H1 (cell line): ENCODE measurements around the gene SEC22C. TPM values are rescaled to one million over a fixed set of nuclear protein-coding genes. Genes with fewer than 3 reads are reported as not detected.

Experiments
- CTCF ChIA-PET: fragments of 300-600 bp; sonication (Branson Sonifier 250); formaldehyde crosslinking; loops from one replicate; lab custom pipeline; 2021; ENCODE audit not compliant: partially characterized antibody; lab: Charles Lee
- POLR2A ChIA-PET: fragments of 300-600 bp; sonication (Branson Sonifier 250); formaldehyde crosslinking; loops from one replicate; lab custom pipeline; 2021; ENCODE audit warnings: inconsistent platforms; ENCODE audit not compliant: partially characterized antibody; lab: Charles Lee
- DNase-seq, 2 experiments: peaks; one replicate each; pipeline versions ENCODE4 v3.0.0 to v3.0.0-alpha.2; 2010 to 2022; ENCODE audit warnings: low spot score in 2 of 2, low read depth in 1 of 2, mixed read lengths in 1 of 2
- FAIRE-seq: peaks from 2 replicates; lab custom pipeline; 2011; peaks lifted over from hg19 to GRCh38; lab: Jason Lieb, UNC
- H2AFZ ChIP-seq: 2 replicates; pipeline ENCODE4 v1.8.1; 2012; ENCODE audit warnings: low read length, inconsistent platforms
- H2AK5ac ChIP-seq: 2 replicates; pipeline ENCODE4 v1.6.1; 2013; ENCODE audit warnings: low read depth, low read length
- H2BK120ac ChIP-seq: replicated peaks from 2 replicates; pipeline ENCODE3; 2013; ENCODE audit warnings: low read depth, low read length, inconsistent platforms
- H2BK12ac ChIP-seq: 2 replicates; pipeline ENCODE4 v1.6.1; 2013; ENCODE audit warnings: low read depth, low read length
- H2BK15ac ChIP-seq: 2 replicates; pipeline ENCODE4 v1.6.1; 2013; ENCODE audit warnings: low read length
- H2BK20ac ChIP-seq: 2 replicates; pipeline ENCODE4 v1.6.1; 2013; ENCODE audit warnings: low read length
- H2BK5ac ChIP-seq: 2 replicates; pipeline ENCODE4 v1.6.1; 2013; ENCODE audit warnings: low read depth, low read length
- H3K14ac ChIP-seq: 2 replicates; pipeline ENCODE4 v1.6.1; 2013; ENCODE audit warnings: inconsistent platforms; ENCODE audit not compliant: insufficient read length
- H3K18ac ChIP-seq: 2 replicates; pipeline ENCODE4 v1.6.1; 2013; ENCODE audit warnings: low read length; ENCODE audit errors: extremely low read depth
- H3K23ac ChIP-seq: 2 replicates; pipeline ENCODE4 v1.6.1; 2013; ENCODE audit warnings: inconsistent platforms; ENCODE audit not compliant: insufficient read length
- H3K23me2 ChIP-seq: 2 replicates; pipeline ENCODE4 v1.6.1; 2013; ENCODE audit warnings: low read depth, low read length
- H3K27ac ChIP-seq: 2 replicates; pipeline ENCODE4 v1.6.1; 2011; ENCODE audit warnings: low read depth, low read length, inconsistent platforms
- H3K27me3 ChIP-seq, 4 experiments: replicated peaks in 1 of 4; 1 replicate in 1 of 4; 2 replicates in 3 of 4; pipeline versions ENCODE4 v1.6.1 to v1.8.1; 2011 to 2013; ENCODE audit warnings: low read length in 3 of 4, mild to moderate bottlenecking in 3 of 4, inconsistent platforms in 2 of 4, mixed read lengths in 2 of 4, moderate library complexity in 1 of 4; ENCODE audit not compliant: control insufficient read depth in 3 of 4, insufficient read depth in 3 of 4; ENCODE audit errors: extremely low read depth in 1 of 4
- H3K36me3 ChIP-seq, 4 experiments: 2 replicates each; pipeline versions ENCODE4 v1.6.1 to v1.8.1; 2011 to 2013; ENCODE audit warnings: mild to moderate bottlenecking in 4 of 4, low read length in 3 of 4, moderate library complexity in 2 of 4, control low read depth in 1 of 4, inconsistent platforms in 1 of 4; ENCODE audit not compliant: insufficient read depth in 4 of 4, control insufficient read depth in 2 of 4
- H3K4ac ChIP-seq: replicated peaks from 2 replicates; pipeline ENCODE3; 2013; ENCODE audit warnings: low read length, low read depth, mixed read lengths, inconsistent platforms; ENCODE audit not compliant: insufficient read length
- H3K4me1 ChIP-seq, 4 experiments: replicated peaks in 1 of 4; 1 replicate in 1 of 4; 2 replicates in 3 of 4; pipeline versions ENCODE4 v1.6.1 to v1.8.1; 2011 to 2013; ENCODE audit warnings: low read length in 3 of 4, inconsistent platforms in 2 of 4, mixed read lengths in 1 of 4; ENCODE audit not compliant: insufficient read depth in 4 of 4, control insufficient read depth in 3 of 4
- H3K4me2 ChIP-seq, 2 experiments: 2 replicates each; pipeline versions ENCODE4 v1.6.1 to v1.8.1; 2011 to 2013; ENCODE audit warnings: low read depth in 2 of 2, low read length in 2 of 2, control low read depth in 1 of 2, inconsistent platforms in 1 of 2, mild to moderate bottlenecking in 1 of 2; ENCODE audit not compliant: insufficient read depth in 1 of 2
- H3K4me3 ChIP-seq, 4 experiments: fragments of 200-600, 300-600 bp in 1 of 4; sonication (generic), shearing (Covaris generic), sonication (Bioruptor Twin) in 1 of 4; 2 replicates each; pipeline versions ENCODE4 v1.5.1 to v1.8.1; 2011 to 2016; ENCODE audit warnings: low read length in 4 of 4, low read depth in 3 of 4, control low read depth in 2 of 4, inconsistent platforms in 2 of 4, mild to moderate bottlenecking in 2 of 4, mixed read lengths in 1 of 4, moderate library complexity in 1 of 4; ENCODE audit not compliant: insufficient read depth in 2 of 4; ENCODE audit errors: extremely low read depth in 1 of 4
- H3K56ac ChIP-seq: replicated peaks from 2 replicates; pipeline ENCODE3; 2013; ENCODE audit warnings: low read depth, mild to moderate bottlenecking, mixed read lengths, low read length, inconsistent platforms; ENCODE audit not compliant: insufficient read length
- H3K79me1 ChIP-seq: 2 replicates; pipeline ENCODE4 v1.6.1; 2013; ENCODE audit warnings: low read depth, low read length, control low read depth
- H3K79me2 ChIP-seq, 2 experiments: 2 replicates each; pipeline versions ENCODE4 v1.6.1 to v1.8.1; 2012 to 2013; ENCODE audit warnings: low read length in 2 of 2, mild to moderate bottlenecking in 2 of 2, inconsistent platforms in 1 of 2; ENCODE audit not compliant: insufficient read depth in 2 of 2, control insufficient read depth in 1 of 2
- H3K9ac ChIP-seq, 4 experiments: replicated peaks in 1 of 4; 1 replicate in 1 of 4; 2 replicates in 3 of 4; pipeline versions ENCODE4 v1.6.1 to v1.8.1; 2011 to 2013; ENCODE audit warnings: low read depth in 3 of 4, low read length in 3 of 4, control low read depth in 2 of 4, mild to moderate bottlenecking in 2 of 4, moderate library complexity in 2 of 4, inconsistent platforms in 1 of 4; ENCODE audit errors: extremely low read depth in 1 of 4
- H3K9me3 ChIP-seq, 2 experiments: 2 replicates each; pipeline versions ENCODE4 v1.6.1 to v1.8.1; 2012 to 2013; ENCODE audit warnings: mild to moderate bottlenecking in 2 of 2, moderate library complexity in 2 of 2, control low read depth in 1 of 2, inconsistent platforms in 1 of 2, low read depth in 1 of 2, low read length in 1 of 2, mixed read lengths in 1 of 2; ENCODE audit not compliant: insufficient read depth in 2 of 2
- H4K20me1 ChIP-seq, 2 experiments: replicated peaks in 1 of 2; 2 replicates each; pipeline versions ENCODE3 to v1.8.1; 2011 to 2013; ENCODE audit warnings: inconsistent platforms in 2 of 2, low read length in 2 of 2, mild to moderate bottlenecking in 1 of 2; ENCODE audit not compliant: insufficient read depth in 2 of 2, control insufficient read depth in 1 of 2
- H4K5ac ChIP-seq: 2 replicates; pipeline ENCODE4 v1.6.1; 2013; ENCODE audit warnings: low read length, low read depth, mixed read lengths, inconsistent platforms; ENCODE audit not compliant: insufficient read length
- H4K8ac ChIP-seq: 2 replicates; pipeline ENCODE4 v1.8.0; 2013; ENCODE audit warnings: mild to moderate bottlenecking, moderate library complexity, low read length, inconsistent platforms; ENCODE audit not compliant: insufficient read depth; ENCODE audit errors: extremely low read depth
- H4K91ac ChIP-seq: replicated peaks from 2 replicates; pipeline ENCODE3; 2013; ENCODE audit warnings: low read length, mixed read lengths, inconsistent platforms; ENCODE audit not compliant: insufficient read length
- CEBPB ChIP-seq: IDR thresholded peaks from 2 replicates; pipeline ENCODE4 v1.6.1; 2012; ENCODE audit warnings: low read depth, low read length
- GTF2F1 ChIP-seq: IDR thresholded peaks from 2 replicates; pipeline ENCODE4 v1.6.1; 2012; ENCODE audit warnings: low read depth, low read length, improper control_type of control experiment, borderline replicate concordance
- KDM4A ChIP-seq: IDR thresholded peaks from one replicate; pipeline ENCODE4 v1.7.1; 2012; ENCODE audit warnings: low read depth, mild to moderate bottlenecking, moderate library complexity, low read length, inconsistent platforms; ENCODE audit not compliant: severe bottlenecking
- SP1 ChIP-seq: IDR thresholded peaks from 2 replicates; pipeline ENCODE4 v1.6.1; 2011; ENCODE audit warnings: low read depth, low read length
- WGBS, 2 experiments: shearing (Covaris generic) in 1 of 2; methylation state at CpG; one replicate each; pipeline versions ENCODE4 v1.1.6 to v1.1.7; 2013 to 2015; ENCODE audit warnings: low lambda C conversion rate in 2 of 2, mixed read lengths in 2 of 2, inconsistent platforms in 1 of 2, low coverage in 1 of 2, missing lambda C conversion rate in 1 of 2; ENCODE audit not compliant: insufficient replicate concordance in 2 of 2, insufficient coverage in 1 of 2, insufficient read length in 1 of 2; ENCODE audit errors: extremely low coverage in 1 of 2, missing lambda C conversion rate in 1 of 2; 5-methylcytosine and 5-hydroxymethylcytosine counted together
- polyA plus RNA-seq, 7 experiments: library from polyadenylated mRNA; depleted of rRNA in 3 of 7; stranded (reverse) in 5 of 7; unstranded in 2 of 7; fragments of >200 nt in 5 of 7; fragments of 200-250 nt in 2 of 7; gene quantifications; 1 replicate in 5 of 7; 2 replicates in 1 of 7; 4 replicates in 1 of 7; pipeline versions ENCODE4 v1.2.1 to v1.2.3, GENCODE V29; 2011 to 2013; ENCODE audit warnings: missing spikeins in 2 of 7, mixed read lengths in 2 of 7
- total RNA-seq: library from RNA; stranded (reverse); fragmentation: NEBNext Ultra II Directional; extraction: Animal tissue kit (Norgen Biotek cat#: 25700); gene quantifications from 2 replicates; pipeline ENCODE4 v1.2.1, GENCODE V29; 2021
- TF ChIP-seq, protein P1 (sequence below): IDR thresholded peaks from 2 replicates; pipeline ENCODE4 v1.6.1; 2012; ENCODE audit warnings: low read length, inconsistent platforms

The SEC22C gene
- total and polyA plus RNA-seq, 2 of the 8 experiments (the other 6 are each of a cell fraction or from before 2014, with no cell fraction given), result 23.4 to 38.3 TPM

DNA sequence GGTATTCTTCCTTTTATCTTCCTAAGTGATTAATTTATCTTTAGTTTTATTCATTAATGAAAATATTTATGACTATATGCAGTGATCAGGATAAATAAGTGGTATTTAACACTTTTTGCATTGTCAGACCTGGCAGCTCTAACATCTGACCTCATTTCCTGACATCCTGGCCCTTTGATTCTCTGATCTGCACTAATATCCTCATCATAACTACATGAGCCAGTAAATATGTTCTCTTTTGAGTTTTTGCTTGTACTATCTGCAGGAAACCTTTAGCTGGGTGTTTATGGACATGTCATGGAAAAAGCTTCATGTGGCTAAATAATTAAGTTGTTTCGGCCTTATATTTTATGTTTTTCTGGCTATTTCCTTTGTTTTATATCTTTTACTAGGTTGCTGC is 29.2 kb upstream of the SEC22C start:
- Histone ChIP-seq H3K36me3 (0 out of 8 replicates have a peak, but pooled peaks cover 0 to 4% (median 2%) of the 10 kb centered on the region in 4 experiments), H3K79me2 (peaks cover 12 to 99% of the 10 kb centered on the region in 2 experiments), H3K4me3 (no peak overlapping the region), H3K23me2 (no peaks in the 10 kb centered on the region), H2BK120ac (no peak overlapping the region), H4K8ac (no peak overlapping the region), H3K14ac (no peak overlapping the region), H2BK5ac (no peak overlapping the region), H3K4me1 (no peaks in the 10 kb centered on the region), H2BK12ac (no peak overlapping the region), H2AK5ac (no peak overlapping the region), H3K9me3 (no peaks in the 10 kb centered on the region), H2BK20ac (no peak overlapping the region), H3K79me1 (0 out of 2 replicates have a peak, but pooled peaks cover 2% of the 10 kb centered on the region), H4K20me1 (peaks cover 3 to 4% of the 10 kb centered on the region in 2 experiments), H3K27ac (no peak overlapping the region), H3K9ac (no peak overlapping the region), H2AFZ (no peak overlapping the region), H3K56ac (no peak overlapping the region), H3K27me3 (no peaks in the 10 kb centered on the region), H3K23ac (no peak overlapping the region), H4K91ac (no peak overlapping the region), H3K4ac (no peak overlapping the region), H4K5ac (no peak overlapping the region), H2BK15ac (no peak overlapping the region), H3K18ac (no peak overlapping the region), H3K4me2 (no peak overlapping the region)
- ChIA-PET CTCF (interaction anchor here (0.7 to 1.3 kb wide), 2 partner anchors 9 to 39 kb away, joined by 5 to 6 read pairs; no protein-coding TSS in a partner anchor), POLR2A (interaction anchor here (0.6 to 6.0 kb wide), 6 partner anchors 9 to 96 kb away, joined by 3 to 45 read pairs (median 4); partner anchors contain the start of genes NKTR and SEC22C)
- 96% methylated on average over 1 of the region's 1 CpG; no CpG with 5 or more reads in 1 of the 2 experiments for WGBS, 2 experiments
- TF ChIP-seq, protein P1, sequence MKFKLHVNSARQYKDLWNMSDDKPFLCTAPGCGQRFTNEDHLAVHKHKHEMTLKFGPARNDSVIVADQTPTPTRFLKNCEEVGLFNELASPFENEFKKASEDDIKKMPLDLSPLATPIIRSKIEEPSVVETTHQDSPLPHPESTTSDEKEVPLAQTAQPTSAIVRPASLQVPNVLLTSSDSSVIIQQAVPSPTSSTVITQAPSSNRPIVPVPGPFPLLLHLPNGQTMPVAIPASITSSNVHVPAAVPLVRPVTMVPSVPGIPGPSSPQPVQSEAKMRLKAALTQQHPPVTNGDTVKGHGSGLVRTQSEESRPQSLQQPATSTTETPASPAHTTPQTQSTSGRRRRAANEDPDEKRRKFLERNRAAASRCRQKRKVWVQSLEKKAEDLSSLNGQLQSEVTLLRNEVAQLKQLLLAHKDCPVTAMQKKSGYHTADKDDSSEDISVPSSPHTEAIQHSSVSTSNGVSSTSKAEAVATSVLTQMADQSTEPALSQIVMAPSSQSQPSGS, result no peak
- TF ChIP-seq GTF2F1 (no peak), SP1 (no peak), CEBPB (no peak), KDM4A (no peak)
- DNase-seq (no peak), FAIRE-seq (no peak)
